IMR-90 (cell line): Measurements from ENCODE around the gene RHAG. TPM values are rescaled to one million over a fixed set of nuclear protein-coding genes. Genes with fewer than 3 reads are reported as not detected.

Experiments
- ATAC-seq: fragments of 200-7000 bp; cut with Tn5 transposase; 2 replicates; pipeline ENCODE4 v1.9.1; 2020; ENCODE audit warnings: low read depth, mild to moderate bottlenecking, moderate library complexity
- BruUV-seq: library from RNA; stranded (reverse); fragments of 400-500 nt; replicated peaks from 2 replicates; lab custom pipeline; 2021; lab: Mats Ljungman, UMichigan
- CTCF ChIA-PET: fragments of 300-600 bp; formaldehyde crosslinking; extraction: SDS; loops from one replicate; lab custom pipeline; 2021; ENCODE audit warnings: antibody characterized with exemption; lab: Yijun Ruan, JAX
- POLR2A ChIA-PET: fragments of 300-600 bp; sonication (Branson Sonifier 250); formaldehyde crosslinking; loops from one replicate; lab custom pipeline; 2022; ENCODE audit warnings: antibody characterized with exemption; ENCODE audit not compliant: unreplicated experiment; lab: Charles Lee
- DNase-seq: peaks from one replicate; pipeline ENCODE4 v3.0.0; 2013
- H2AFZ ChIP-seq: replicated peaks from 2 replicates; pipeline ENCODE3; 2013; ENCODE audit warnings: low read length, mild to moderate bottlenecking; ENCODE audit not compliant: poor library complexity
- H2AK5ac ChIP-seq: 2 replicates; pipeline ENCODE4 v1.6.1; 2013; ENCODE audit warnings: low read depth, low read length, inconsistent platforms
- H2AK9ac ChIP-seq: replicated peaks from 2 replicates; pipeline ENCODE3; 2013; ENCODE audit warnings: mild to moderate bottlenecking, low read depth, low read length, moderate library complexity; ENCODE audit not compliant: poor library complexity
- H2BK120ac ChIP-seq: 2 replicates; pipeline ENCODE4 v1.6.1; 2013; ENCODE audit warnings: low read depth, low read length, inconsistent platforms
- H2BK15ac ChIP-seq: 3 replicates; pipeline ENCODE4 v1.6.1; 2013; ENCODE audit warnings: low read depth, low read length, inconsistent platforms
- H2BK20ac ChIP-seq: 2 replicates; pipeline ENCODE4 v1.6.1; 2013; ENCODE audit warnings: low read depth, mild to moderate bottlenecking, inconsistent platforms, low read length, moderate library complexity
- H2BK5ac ChIP-seq: 2 replicates; pipeline ENCODE4 v1.6.1; 2013; ENCODE audit warnings: mild to moderate bottlenecking, low read depth, low read length, inconsistent platforms; ENCODE audit not compliant: poor library complexity, severe bottlenecking
- H3K14ac ChIP-seq: replicated peaks from 2 replicates; pipeline ENCODE4 v1.6.1; 2013; ENCODE audit warnings: low read depth, low read length, inconsistent platforms
- H3K18ac ChIP-seq: 2 replicates; pipeline ENCODE4 v1.6.1; 2013; ENCODE audit warnings: low read depth, low read length, control low read depth
- H3K23ac ChIP-seq: 2 replicates; pipeline ENCODE4 v1.6.1; 2013; ENCODE audit warnings: low read depth, low read length, inconsistent platforms
- H3K27ac ChIP-seq: 2 replicates; pipeline ENCODE4 v1.5.1; 2013; ENCODE audit warnings: mild to moderate bottlenecking, control low read depth, low read length; ENCODE audit not compliant: insufficient read depth
- H3K27me3 ChIP-seq: 2 replicates; pipeline ENCODE4 v1.6.1; 2013; ENCODE audit warnings: low read length; ENCODE audit not compliant: control insufficient read depth, insufficient read depth
- H3K36me3 ChIP-seq: 2 replicates; pipeline ENCODE4 v1.6.1; 2013; ENCODE audit warnings: low read length, mixed read lengths; ENCODE audit not compliant: control insufficient read depth, insufficient read depth
- H3K4ac ChIP-seq: 2 replicates; pipeline ENCODE4 v1.6.1; 2013; ENCODE audit warnings: low read depth, low read length, inconsistent platforms
- H3K4me1 ChIP-seq: 2 replicates; pipeline ENCODE4 v1.6.1; 2013; ENCODE audit warnings: low read length, mixed read lengths; ENCODE audit not compliant: control insufficient read depth, insufficient read depth
- H3K4me2 ChIP-seq: 2 replicates; pipeline ENCODE4 v1.6.1; 2013; ENCODE audit warnings: low read depth, mild to moderate bottlenecking, control low read depth, low read length, moderate library complexity
- H3K4me3 ChIP-seq: 2 replicates; pipeline ENCODE4 v1.5.1; 2013; ENCODE audit warnings: low read depth, mild to moderate bottlenecking, control low read depth, low read length, moderate library complexity; ENCODE audit not compliant: insufficient read depth
- H3K56ac ChIP-seq: 2 replicates; pipeline ENCODE4 v1.6.1; 2013; ENCODE audit warnings: low read length, inconsistent platforms; ENCODE audit not compliant: insufficient read depth; ENCODE audit errors: extremely low read depth
- H3K79me1 ChIP-seq, 2 experiments: 2 replicates each; pipeline ENCODE4 v1.6.1; 2013; ENCODE audit warnings: low read length in 2 of 2, inconsistent platforms in 1 of 2, low read depth in 1 of 2
- H3K9ac ChIP-seq: 2 replicates; pipeline ENCODE4 v1.6.1; 2013; ENCODE audit warnings: low read depth, low read length, control low read depth
- H3K9me1 ChIP-seq: 2 replicates; pipeline ENCODE4 v1.6.1; 2013; ENCODE audit warnings: low read length, inconsistent platforms; ENCODE audit not compliant: insufficient read depth
- H3K9me3 ChIP-seq: 2 replicates; pipeline ENCODE4 v1.6.1; 2013; ENCODE audit warnings: low read length; ENCODE audit not compliant: control insufficient read depth, insufficient read depth
- H4K20me1 ChIP-seq: 2 replicates; pipeline ENCODE4 v1.6.1; 2013; ENCODE audit warnings: low read length, inconsistent platforms; ENCODE audit not compliant: insufficient read depth
- H4K5ac ChIP-seq: 2 replicates; pipeline ENCODE4 v1.6.1; 2013; ENCODE audit warnings: mild to moderate bottlenecking, low read depth, low read length, control low read depth
- H4K8ac ChIP-seq, 2 experiments: 2 replicates each; pipeline ENCODE4 v1.6.1; 2013; ENCODE audit warnings: low read depth in 2 of 2, low read length in 2 of 2, control low read depth in 1 of 2, inconsistent platforms in 1 of 2
- H4K91ac ChIP-seq: 2 replicates; pipeline ENCODE4 v1.6.1; 2013; ENCODE audit warnings: low read depth, low read length, inconsistent platforms; ENCODE audit not compliant: insufficient read depth
- FOS ChIP-seq: fragments of 150-350 bp; IDR thresholded peaks from 2 replicates; pipeline ENCODE4 v1.6.1; 2016; ENCODE audit warnings: low read depth, low read length
- WGBS, 2 experiments: methylation state at CpG; one replicate each; pipeline versions ENCODE4 v1.1.5 to v1.1.7; 2013; ENCODE audit warnings: missing lambda C conversion rate in 2 of 2; ENCODE audit not compliant: insufficient read length in 1 of 2; ENCODE audit errors: extremely low coverage in 2 of 2; 5-methylcytosine and 5-hydroxymethylcytosine counted together
- dilution Hi-C: fragments of 300-500 bp; cut with HindIII; formaldehyde crosslinking; loops from one replicate; pipeline ENCODE4 v1.14.3; 2018; ENCODE audit warnings: low sequenced_read_pairs; ENCODE audit not compliant: unreplicated experiment
- in situ Hi-C: fragments of 300-500 bp; cut with MboI; formaldehyde crosslinking; loops from 3 replicates; pipeline ENCODE4 v1.14.3; 2019; ENCODE audit warnings: low sequenced_read_pairs, inconsistent platforms, mixed read lengths
- intact Hi-C: fragments of 100-400 bp; cut with micrococcal nuclease; formaldehyde crosslinking; loops from 2 replicates; pipeline ENCODE4 v1.10.0; 2022
- polyA plus RNA-seq, 3 experiments: library from polyadenylated mRNA; depleted of rRNA; stranded (reverse); fragments of >200 nt; gene quantifications; 2 replicates each; pipeline ENCODE4 v1.2.3, GENCODE V29; 2012; ENCODE audit warnings: low replicate concordance in 1 of 3
- total RNA-seq: library from RNA; depleted of rRNA; stranded (reverse); fragments of >200 nt; gene quantifications from 2 replicates; pipeline ENCODE4 v1.2.3, GENCODE V29; 2012
- TF ChIP-seq, protein P1 (sequence below): conservative IDR thresholded peaks from 2 replicates; pipeline ENCODE4 v1.5.1; 2012; ENCODE audit warnings: mild to moderate bottlenecking, low read depth, low read length, improper control_type of control experiment

RHAG gene
- total and polyA plus RNA-seq, 2 of the 4 experiments (the other 2 are of a cell fraction) = not detected

DNA sequence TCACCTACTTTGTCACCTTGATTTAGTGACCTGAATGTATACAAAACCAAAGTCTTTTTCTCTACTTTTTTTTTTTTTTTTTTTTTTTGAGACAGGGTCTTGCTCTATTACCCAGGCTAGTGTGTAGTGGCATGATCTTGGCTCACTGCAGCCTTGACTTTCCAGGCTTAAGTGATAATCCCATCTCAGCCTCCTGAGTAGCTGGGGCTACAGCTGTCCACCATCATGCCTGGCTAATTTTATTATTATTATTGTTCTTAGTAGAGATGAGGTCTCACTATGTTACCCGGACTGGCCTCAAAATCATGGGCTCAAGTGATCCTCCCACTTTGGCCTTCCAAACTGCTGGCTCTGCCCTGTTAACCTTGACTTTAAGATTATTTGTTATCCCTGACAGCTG is 39.2 kb upstream of the RHAG start:
- Histone ChIP-seq H4K20me1 (no peaks in the 10 kb centered on the region), H3K79me1 (no peaks in the 10 kb centered on the region), H2BK15ac (no peak overlapping the region), H3K9me1 (no peaks in the 10 kb centered on the region), H2AK9ac (no peak overlapping the region), H2AFZ (no peak overlapping the region), H2BK120ac (no peak overlapping the region), H2AK5ac (no peak overlapping the region), H3K9me3 (no peaks in the 10 kb centered on the region), H3K23ac (no peak overlapping the region), H3K27me3 (no peaks in the 10 kb centered on the region), H3K56ac (no peak overlapping the region), H2BK5ac (no peak overlapping the region), H4K91ac (no peak overlapping the region), H3K18ac (no peak overlapping the region), H4K8ac (no peak overlapping the region), H2BK20ac (no peak overlapping the region), H3K14ac (no peak overlapping the region), H3K27ac (no peak overlapping the region), H3K4me1 (no peaks in the 10 kb centered on the region), H3K4ac (no peak overlapping the region), H3K36me3 (no peaks in the 10 kb centered on the region), H4K5ac (no peak overlapping the region), H3K4me3 (no peak overlapping the region), H3K4me2 (no peak overlapping the region), H3K9ac (no peak overlapping the region)
- no peak for TF ChIP-seq FOS
- TF ChIP-seq, protein P1, sequence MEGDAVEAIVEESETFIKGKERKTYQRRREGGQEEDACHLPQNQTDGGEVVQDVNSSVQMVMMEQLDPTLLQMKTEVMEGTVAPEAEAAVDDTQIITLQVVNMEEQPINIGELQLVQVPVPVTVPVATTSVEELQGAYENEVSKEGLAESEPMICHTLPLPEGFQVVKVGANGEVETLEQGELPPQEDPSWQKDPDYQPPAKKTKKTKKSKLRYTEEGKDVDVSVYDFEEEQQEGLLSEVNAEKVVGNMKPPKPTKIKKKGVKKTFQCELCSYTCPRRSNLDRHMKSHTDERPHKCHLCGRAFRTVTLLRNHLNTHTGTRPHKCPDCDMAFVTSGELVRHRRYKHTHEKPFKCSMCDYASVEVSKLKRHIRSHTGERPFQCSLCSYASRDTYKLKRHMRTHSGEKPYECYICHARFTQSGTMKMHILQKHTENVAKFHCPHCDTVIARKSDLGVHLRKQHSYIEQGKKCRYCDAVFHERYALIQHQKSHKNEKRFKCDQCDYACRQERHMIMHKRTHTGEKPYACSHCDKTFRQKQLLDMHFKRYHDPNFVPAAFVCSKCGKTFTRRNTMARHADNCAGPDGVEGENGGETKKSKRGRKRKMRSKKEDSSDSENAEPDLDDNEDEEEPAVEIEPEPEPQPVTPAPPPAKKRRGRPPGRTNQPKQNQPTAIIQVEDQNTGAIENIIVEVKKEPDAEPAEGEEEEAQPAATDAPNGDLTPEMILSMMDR = no peak
- no peak for ATAC-seq
- DNase-seq = no peak
- ChIA-PET CTCF (interaction anchor here (0.6 kb wide), 1 partner anchor 470 kb away, joined by 7 read pairs; no protein-coding TSS in a partner anchor), POLR2A (no interaction called here)
- dilution Hi-C loops = no loop called here
- in situ Hi-C loops = no loop called here
- no TSS peak for BruUV-seq
- intact Hi-C loops = no loop called here
- WGBS, 2 experiments = no CpG with 5 or more reads among the region's 1 CpG
